AG09309 (cell line): ENCODE data around the gene HOXB7.

Experiments used
- DNase-seq: peaks from one replicate; pipeline ENCODE4 v3.0.0-alpha.2; 2010; ENCODE audit warnings: low read depth
- H3K4me3 ChIP-seq: 2 replicates; pipeline ENCODE4 v1.5.1; 2011; ENCODE audit warnings: mild to moderate bottlenecking, low read depth, low read length, moderate library complexity; ENCODE audit not compliant: control insufficient read depth
- CTCF ChIP-seq: IDR thresholded peaks from 2 replicates; pipeline ENCODE4 v1.5.1; 2011; ENCODE audit warnings: mild to moderate bottlenecking, low read depth, low read length, inconsistent platforms; ENCODE audit not compliant: insufficient read depth, control insufficient read depth; ENCODE audit errors: missing control alignments

The HOXB7 gene

GRCh38 chr17:48589060-48589830 lies 21.6 kb downstream of the HOXB7 start:
- H3K4me3 ChIP-seq, result no peak overlapping the region
- no peak for TF ChIP-seq CTCF
- DNase-seq, result no peak

- no peak overlapping the region for H3K4me3 ChIP-seq
- TF ChIP-seq CTCF, result no peak
- DNase-seq, result no peak
Observed at GRCh38 chr17:48588528-48588927, 22.3 kb downstream of the HOXB7 start.

GRCh38 chr17:48588074-48588415 lies 22.8 kb downstream of the HOXB7 start:
- H3K4me3 ChIP-seq, result no peak overlapping the region
- TF ChIP-seq CTCF, result no peak
- DNase-seq, result no peak

GRCh38 chr17:48587276-48588073 lies 23.3 kb downstream of the HOXB7 start:
- TF ChIP-seq CTCF, result no peak
- no peak overlapping the region for H3K4me3 ChIP-seq
- no peak for DNase-seq

- no peak for DNase-seq
- H3K4me3 ChIP-seq, result no peak overlapping the region
Observed at GRCh38 chr17:48586355-48587258, 24.2 kb downstream of the HOXB7 start.

More at GRCh38 chr17:48586355-48587258, 24.2 kb downstream of the HOXB7 start:
- TF ChIP-seq CTCF, result no peak
